Measurements from ENCODE around the gene GPC3.

GRCh38 chrX:133881007-133881406, 104.4 kb downstream of the GPC3 start:
- TF ChIP-seq CTCF (IDR thresholded peaks at IDR 0.05) (no peak), POLR2A (IDR thresholded peaks at IDR 0.05) (no peak)

Measured in right lobe of liver (tissue), 4 donors.